ENCODE data around the gene VIPR2.

The VIPR2 gene

DNA sequence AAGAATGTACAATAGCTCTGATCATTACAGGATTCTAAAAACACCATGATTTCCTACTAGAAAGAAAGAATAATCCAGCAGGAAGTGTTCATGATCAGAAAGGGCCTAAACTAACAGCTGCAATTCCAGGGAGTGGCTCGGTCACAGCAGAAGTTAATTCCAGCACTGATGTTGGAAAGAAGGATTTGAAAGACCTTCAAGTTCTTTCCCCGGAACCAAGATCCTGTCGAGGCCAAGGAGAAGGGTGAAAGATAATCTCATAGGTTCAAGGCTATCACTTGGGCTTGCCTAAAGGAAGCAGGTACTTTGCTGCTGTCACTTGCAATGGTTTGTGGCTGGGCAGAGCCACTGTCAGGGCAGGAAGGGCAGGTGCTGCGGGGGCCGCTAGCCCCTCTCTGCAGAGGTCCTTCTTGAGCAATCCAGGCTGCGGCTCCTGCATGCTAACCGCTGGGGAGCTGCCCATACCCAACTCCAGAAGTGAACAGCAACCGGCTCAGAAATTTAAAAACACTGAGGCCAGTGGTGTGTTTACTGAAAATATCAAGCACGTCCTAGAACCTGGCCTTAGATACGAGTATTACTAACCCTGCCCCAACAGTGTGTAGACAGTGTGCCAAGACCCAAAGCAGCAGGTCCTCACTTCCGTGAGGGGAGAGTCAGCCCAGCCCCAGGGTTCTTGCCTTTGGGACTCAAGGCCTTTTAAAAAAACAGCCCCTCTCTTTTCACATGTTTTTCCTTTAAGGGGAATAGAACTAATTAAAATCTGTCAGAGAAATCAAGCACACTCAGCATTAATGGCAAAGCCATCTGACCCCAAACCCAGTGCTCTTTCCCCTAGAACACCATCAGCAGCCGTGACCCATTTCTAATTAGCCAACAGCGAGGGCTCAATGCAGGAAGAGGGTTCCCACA, 76.8 kb downstream of the VIPR2 start:
- TF ChIP-seq, protein P1, sequence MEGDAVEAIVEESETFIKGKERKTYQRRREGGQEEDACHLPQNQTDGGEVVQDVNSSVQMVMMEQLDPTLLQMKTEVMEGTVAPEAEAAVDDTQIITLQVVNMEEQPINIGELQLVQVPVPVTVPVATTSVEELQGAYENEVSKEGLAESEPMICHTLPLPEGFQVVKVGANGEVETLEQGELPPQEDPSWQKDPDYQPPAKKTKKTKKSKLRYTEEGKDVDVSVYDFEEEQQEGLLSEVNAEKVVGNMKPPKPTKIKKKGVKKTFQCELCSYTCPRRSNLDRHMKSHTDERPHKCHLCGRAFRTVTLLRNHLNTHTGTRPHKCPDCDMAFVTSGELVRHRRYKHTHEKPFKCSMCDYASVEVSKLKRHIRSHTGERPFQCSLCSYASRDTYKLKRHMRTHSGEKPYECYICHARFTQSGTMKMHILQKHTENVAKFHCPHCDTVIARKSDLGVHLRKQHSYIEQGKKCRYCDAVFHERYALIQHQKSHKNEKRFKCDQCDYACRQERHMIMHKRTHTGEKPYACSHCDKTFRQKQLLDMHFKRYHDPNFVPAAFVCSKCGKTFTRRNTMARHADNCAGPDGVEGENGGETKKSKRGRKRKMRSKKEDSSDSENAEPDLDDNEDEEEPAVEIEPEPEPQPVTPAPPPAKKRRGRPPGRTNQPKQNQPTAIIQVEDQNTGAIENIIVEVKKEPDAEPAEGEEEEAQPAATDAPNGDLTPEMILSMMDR (IDR thresholded peaks at IDR 0.05; ENCODE audit: low read depth, low read length) = no peak
- no peaks in the 10 kb centered on the region for H3K9me3 ChIP-seq (ENCODE audit: severe bottlenecking)
- no peak overlapping the region for H3K27ac ChIP-seq
- H3K36me3 ChIP-seq = no peaks in the 10 kb centered on the region
- H3K4me3 ChIP-seq (ENCODE audit: low read depth, low read length) = no peak overlapping the region
- no peaks in the 10 kb centered on the region for H3K27me3 ChIP-seq (ENCODE audit: insufficient read depth, low read depth, severe bottlenecking)
- DNase-seq = no peak

DNA sequence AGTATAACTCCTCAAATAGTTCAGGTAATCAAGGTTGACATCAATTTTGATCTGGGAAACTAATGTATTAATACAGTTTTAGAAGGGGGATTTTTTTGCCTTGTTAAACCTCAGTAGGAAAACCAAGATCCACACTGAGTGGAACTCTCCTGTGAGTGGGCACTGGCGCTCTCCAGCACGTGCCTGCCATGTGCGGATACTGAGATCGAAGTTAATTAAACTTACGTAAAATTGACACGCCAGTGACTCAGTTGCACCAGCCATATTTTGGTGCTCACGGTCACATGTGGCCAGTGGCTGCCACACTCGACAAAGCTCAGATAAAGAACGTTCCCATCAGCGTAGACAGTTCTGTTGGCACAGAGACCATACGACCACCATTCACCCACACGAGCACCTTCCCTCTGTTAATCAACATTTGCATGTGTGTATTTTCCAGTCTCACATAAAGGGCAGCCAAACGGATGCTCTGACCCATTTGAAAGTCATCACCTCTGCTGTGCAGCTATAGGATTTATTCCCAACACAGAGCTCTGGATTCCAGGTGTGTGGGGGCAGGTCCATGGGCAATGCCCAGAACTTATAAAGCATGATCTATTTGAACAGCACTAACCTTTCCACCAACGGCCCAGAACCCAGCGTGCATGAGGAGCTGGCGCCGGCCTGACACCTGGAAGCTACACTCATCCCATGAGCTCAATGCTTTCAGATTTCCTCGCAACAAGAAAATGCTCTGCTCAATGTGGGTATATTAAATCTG, 77.7 kb downstream of the VIPR2 start:
- no peaks in the 10 kb centered on the region for H3K27me3 ChIP-seq (ENCODE audit: insufficient read depth, low read depth, severe bottlenecking)
- TF ChIP-seq, protein P1 (IDR thresholded peaks at IDR 0.05; ENCODE audit: low read depth, low read length) = no peak

DNA sequence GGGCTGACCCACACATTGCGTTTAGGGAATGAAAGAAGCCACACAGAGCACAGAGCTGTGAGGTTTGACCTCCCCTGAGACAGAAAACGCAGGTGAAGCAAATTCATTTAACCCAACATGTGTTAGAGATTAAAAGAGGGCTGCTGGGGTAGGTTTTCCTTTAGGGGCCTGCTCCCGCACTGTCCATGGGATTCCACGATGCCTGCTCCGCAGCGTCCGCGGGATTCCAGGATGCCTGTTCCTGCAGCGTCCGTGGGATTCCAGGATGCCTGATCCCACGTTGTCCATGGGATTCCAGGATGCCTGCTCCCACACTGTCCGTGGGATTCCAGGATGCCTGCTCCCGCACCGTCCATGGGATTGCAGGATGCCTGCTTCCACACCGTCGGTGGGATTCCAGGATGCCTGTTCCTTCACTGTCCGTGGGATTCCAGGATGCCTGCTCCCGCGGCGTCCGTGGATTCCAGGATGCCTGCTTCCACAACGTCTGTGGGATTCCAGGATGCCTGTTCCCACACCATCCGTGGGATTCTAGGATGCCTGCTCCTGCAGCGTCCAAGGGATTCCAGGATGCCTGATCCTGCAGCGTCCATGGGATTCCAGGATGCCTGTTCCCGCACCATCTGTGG, 78.7 kb downstream of the VIPR2 start:
- no peaks in the 10 kb centered on the region for H3K27me3 ChIP-seq (ENCODE audit: insufficient read depth, low read depth, severe bottlenecking)
- no peak overlapping the region for H3K27ac ChIP-seq
- H3K36me3 ChIP-seq = no peaks in the 10 kb centered on the region
- peaks cover 5% of the 10 kb centered on the region for H3K9me3 ChIP-seq (ENCODE audit: severe bottlenecking)
- no peak overlapping the region for H3K4me3 ChIP-seq (ENCODE audit: low read depth, low read length)
- TF ChIP-seq, protein P1 (IDR thresholded peaks at IDR 0.05; ENCODE audit: low read depth, low read length) = no peak
- no peak for DNase-seq

More for the DNA sequence above, 77.7 kb downstream of the VIPR2 start:
- no peak overlapping the region for H3K4me3 ChIP-seq (ENCODE audit: low read depth, low read length)
- H3K36me3 ChIP-seq = no peaks in the 10 kb centered on the region
- H3K9me3 ChIP-seq (ENCODE audit: severe bottlenecking) = peaks cover 3% of the 10 kb centered on the region
- H3K27ac ChIP-seq = no peak overlapping the region
- DNase-seq = no peak

DNA sequence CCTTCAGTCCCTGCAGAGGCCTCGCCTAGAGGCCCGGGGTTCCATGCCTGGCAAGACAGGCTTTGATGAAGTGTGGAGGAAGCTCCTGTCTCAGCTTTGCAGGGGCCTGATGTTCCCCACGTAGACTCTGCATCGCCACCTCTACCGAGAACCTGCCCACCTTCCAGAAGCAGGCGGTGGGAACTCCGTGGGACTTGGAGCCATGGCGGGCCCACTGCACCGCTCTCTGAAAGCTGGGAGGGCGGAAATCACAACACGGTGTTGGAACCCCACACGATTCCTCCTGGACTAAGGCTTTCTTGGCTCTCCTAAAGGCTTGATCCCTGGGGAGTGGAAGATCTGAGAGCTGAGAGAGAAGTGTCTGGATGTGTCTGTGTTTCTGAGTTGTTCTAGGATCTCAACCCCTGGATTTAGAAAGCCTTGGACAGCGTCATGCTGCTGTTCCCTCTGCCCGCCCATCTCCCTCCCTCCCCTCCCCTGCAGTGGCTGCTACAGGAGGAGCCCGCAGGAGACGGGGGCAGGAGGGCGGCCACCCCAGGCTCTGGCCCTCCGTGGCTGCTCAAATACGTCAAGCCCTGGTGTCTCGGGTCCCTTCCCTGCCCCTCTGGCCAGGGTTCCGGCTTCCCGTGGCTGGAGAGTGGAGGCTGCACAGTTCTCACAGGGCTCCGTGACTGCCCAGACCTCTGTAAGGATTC, 79.7 kb downstream of the VIPR2 start:
- peaks cover 11% of the 10 kb centered on the region for H3K9me3 ChIP-seq (ENCODE audit: severe bottlenecking)
- no peaks in the 10 kb centered on the region for H3K27me3 ChIP-seq (ENCODE audit: insufficient read depth, low read depth, severe bottlenecking)
- no peak overlapping the region for H3K4me3 ChIP-seq (ENCODE audit: low read depth, low read length)
- H3K27ac ChIP-seq = no peak overlapping the region
- no peak for DNase-seq
- TF ChIP-seq, protein P1 (IDR thresholded peaks at IDR 0.05; ENCODE audit: low read depth, low read length) = no peak
- no peaks in the 10 kb centered on the region for H3K36me3 ChIP-seq

DNA sequence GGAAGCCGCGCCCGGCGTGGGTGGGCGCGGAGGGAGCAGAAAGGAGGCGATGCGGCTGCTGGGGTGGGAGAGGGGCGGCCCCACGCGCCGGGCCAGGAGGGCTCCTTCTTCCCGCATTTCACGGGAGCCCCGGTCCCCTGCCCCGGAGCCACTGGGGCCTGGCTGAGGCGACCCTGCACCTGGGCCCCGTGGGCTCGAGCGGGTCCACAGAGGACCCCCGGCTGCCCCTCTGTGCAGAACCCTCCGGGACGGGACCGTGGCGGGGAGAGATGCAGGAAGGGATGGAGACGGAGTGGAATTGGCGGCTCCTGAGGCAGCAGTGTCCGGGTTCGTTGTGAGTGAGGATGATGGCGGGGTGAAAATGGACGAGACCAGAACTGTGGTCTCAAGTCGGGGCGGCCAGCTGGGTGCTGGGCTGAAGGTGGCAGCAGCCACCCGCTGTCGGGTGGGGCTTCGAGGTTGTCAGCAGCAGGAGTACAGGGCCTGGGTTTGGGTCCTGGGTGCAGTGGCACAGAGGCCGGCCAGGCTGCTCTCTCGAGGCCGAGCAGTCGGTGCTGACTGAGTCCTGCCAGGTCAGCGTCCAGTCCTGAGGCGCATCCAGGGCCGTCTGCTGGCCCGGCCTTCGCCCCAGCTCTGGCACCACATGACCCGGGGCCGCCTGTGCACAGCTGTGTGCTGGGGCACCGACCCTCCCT, 80.4 kb downstream of the VIPR2 start:
- no peak overlapping the region for H3K27ac ChIP-seq
- DNase-seq = no peak
- H3K9me3 ChIP-seq (ENCODE audit: severe bottlenecking) = peaks cover 11% of the 10 kb centered on the region
- H3K27me3 ChIP-seq (ENCODE audit: insufficient read depth, low read depth, severe bottlenecking) = no peaks in the 10 kb centered on the region
- H3K36me3 ChIP-seq = no peaks in the 10 kb centered on the region
- no peak overlapping the region for H3K4me3 ChIP-seq (ENCODE audit: low read depth, low read length)
- TF ChIP-seq, protein P1 (IDR thresholded peaks at IDR 0.05; ENCODE audit: low read depth, low read length) = no peak

Data from WERI-Rb-1 (cell line).